Muscle of leg (tissue), 11 donors: ENCODE measurements around the gene KLF6. TPM values are rescaled to one million over a fixed set of nuclear protein-coding genes. Genes with fewer than 3 reads are reported as not detected.

ENCODE experiments used
- DNase-seq: peaks from one replicate; pipeline ENCODE4 v3.0.0; 2013
- H3K27ac ChIP-seq: one replicate; pipeline ENCODE4 v1.5.1; 2013; ENCODE audit warnings: mild to moderate bottlenecking, low read length, control low read depth
- H3K27me3 ChIP-seq: one replicate; pipeline ENCODE4 v1.6.1; 2013; ENCODE audit warnings: low read length; ENCODE audit not compliant: control insufficient read depth, insufficient read depth
- H3K36me3 ChIP-seq: one replicate; pipeline ENCODE4 v1.6.1; 2013; ENCODE audit warnings: low read length; ENCODE audit not compliant: control insufficient read depth, insufficient read depth
- H3K4me1 ChIP-seq: one replicate; pipeline ENCODE4 v1.6.1; 2013; ENCODE audit warnings: low read length; ENCODE audit not compliant: control insufficient read depth, insufficient read depth
- H3K4me3 ChIP-seq: one replicate; pipeline ENCODE4 v1.5.1; 2013; ENCODE audit warnings: low read length, control low read depth
- H3K9me3 ChIP-seq: replicated peaks from 2 replicates; pipeline ENCODE4 v1.6.1; 2013; ENCODE audit warnings: low read depth, low read length; ENCODE audit not compliant: control insufficient read depth
- WGBS: methylation state at CpG from one replicate; pipeline ENCODE4 v1.1.5; 2013; ENCODE audit warnings: missing lambda C conversion rate; ENCODE audit not compliant: insufficient coverage; 5-methylcytosine and 5-hydroxymethylcytosine counted together
- polyA plus RNA-seq, 8 donors: library from polyadenylated mRNA; unstranded; fragments of 120-200 nt; gene quantifications; one replicate each; pipeline versions ENCODE4 v1.2.1 to v1.2.3, GENCODE V29; 2013; ENCODE audit warnings: inconsistent platforms in 1 of 8, low replicate concordance in 1 of 8; ENCODE audit not compliant: insufficient read length in 8 of 8, insufficient read depth in 1 of 8
- total RNA-seq: library from RNA; stranded (reverse); fragments of 120-200 nt; gene quantifications from one replicate; pipeline ENCODE4 v1.2.4, GENCODE V29; 2013

Gene KLF6
- total and polyA plus RNA-seq, 9 donors, result 40.7 to 139 (median 85.4) TPM

- no peak overlapping the region for H3K4me3 ChIP-seq
- H3K27me3 ChIP-seq, result no peaks in the 10 kb centered on the region
- no peaks in the 10 kb centered on the region for H3K36me3 ChIP-seq
- 44% methylated on average over 8 of the region's 17 CpGs for WGBS
- no peaks in the 10 kb centered on the region for H3K9me3 ChIP-seq
- no peak overlapping the region for H3K27ac ChIP-seq
- H3K4me1 ChIP-seq, result peaks cover 7% of the 10 kb centered on the region
- DNase-seq, result no peak
Observed at GRCh38 chr10:3766046-3766756, 18.8 kb downstream of the KLF6 start.

- no peak overlapping the region for H3K27ac ChIP-seq
- WGBS, result 89% methylated on average over 5 of the region's 6 CpGs
- no peak overlapping the region for H3K4me3 ChIP-seq
- H3K4me1 ChIP-seq, result peaks cover 7% of the 10 kb centered on the region
- no peaks in the 10 kb centered on the region for H3K27me3 ChIP-seq
- no peak for DNase-seq
- no peaks in the 10 kb centered on the region for H3K36me3 ChIP-seq
- H3K9me3 ChIP-seq, result no peaks in the 10 kb centered on the region
Observed at GRCh38 chr10:3765146-3765545, 19.9 kb downstream of the KLF6 start.

- no peak for DNase-seq
- H3K9me3 ChIP-seq, result no peaks in the 10 kb centered on the region
- no peak overlapping the region for H3K27ac ChIP-seq
- no peaks in the 10 kb centered on the region for H3K27me3 ChIP-seq
- no peak overlapping the region for H3K4me3 ChIP-seq
- WGBS, result 66% methylated on average over 5 of the region's 5 CpGs
- H3K36me3 ChIP-seq, result no peaks in the 10 kb centered on the region
- peaks cover 7% of the 10 kb centered on the region for H3K4me1 ChIP-seq
Observed at GRCh38 chr10:3764626-3765112, 20.3 kb downstream of the KLF6 start.

- WGBS, result 89% methylated on average over 3 of the region's 8 CpGs
- no peak for DNase-seq
- H3K4me3 ChIP-seq, result no peak overlapping the region
- no peaks in the 10 kb centered on the region for H3K27me3 ChIP-seq
- H3K9me3 ChIP-seq, result no peaks in the 10 kb centered on the region
- H3K4me1 ChIP-seq, result peaks cover 7% of the 10 kb centered on the region
- H3K36me3 ChIP-seq, result no peaks in the 10 kb centered on the region
- no peak overlapping the region for H3K27ac ChIP-seq
Observed at GRCh38 chr10:3763852-3764625, 21.0 kb downstream of the KLF6 start.

- peaks cover 7% of the 10 kb centered on the region for H3K4me1 ChIP-seq
- WGBS, result 70% methylated on average over 10 of the region's 20 CpGs
Observed at GRCh38 chr10:3763035-3763456, 22.0 kb downstream of the KLF6 start.

GRCh38 chr10:3762309-3762708 lies 22.7 kb downstream of the KLF6 start:
- no peak overlapping the region for H3K27ac ChIP-seq
- no CpG with 5 or more reads among the region's 1 CpG for WGBS
- DNase-seq, result no peak
- H3K36me3 ChIP-seq, result no peaks in the 10 kb centered on the region
- H3K9me3 ChIP-seq, result no peaks in the 10 kb centered on the region
- H3K27me3 ChIP-seq, result no peaks in the 10 kb centered on the region
- H3K4me3 ChIP-seq, result no peak overlapping the region
- H3K4me1 ChIP-seq, result peaks cover 7% of the 10 kb centered on the region

More at GRCh38 chr10:3763035-3763456, 22.0 kb downstream of the KLF6 start:
- Histone ChIP-seq H3K27me3 (no peaks in the 10 kb centered on the region), H3K4me3 (no peak overlapping the region), H3K36me3 (no peaks in the 10 kb centered on the region), H3K9me3 (no peaks in the 10 kb centered on the region), H3K27ac (no peak overlapping the region)
- DNase-seq, result no peak

- Histone ChIP-seq H3K27ac (no peak overlapping the region), H3K9me3 (no peaks in the 10 kb centered on the region), H3K36me3 (no peaks in the 10 kb centered on the region), H3K27me3 (no peaks in the 10 kb centered on the region), H3K4me3 (no peak overlapping the region), H3K4me1 (peaks cover 7% of the 10 kb centered on the region)
- DNase-seq, result no peak
- 100% methylated on average over 1 of the region's 5 CpGs for WGBS
Observed at GRCh38 chr10:3761904-3762303, 23.1 kb downstream of the KLF6 start.

- H3K36me3 ChIP-seq, result no peaks in the 10 kb centered on the region
- no peak overlapping the region for H3K27ac ChIP-seq
- no peaks in the 10 kb centered on the region for H3K9me3 ChIP-seq
- H3K27me3 ChIP-seq, result no peaks in the 10 kb centered on the region
- no peak for DNase-seq
- H3K4me1 ChIP-seq, result peaks cover 8% of the 10 kb centered on the region
- 87% methylated on average over 3 of the region's 8 CpGs for WGBS
- H3K4me3 ChIP-seq, result no peak overlapping the region
Observed at GRCh38 chr10:3761021-3761686, 23.9 kb downstream of the KLF6 start.

GRCh38 chr10:3760083-3760482 lies 24.9 kb downstream of the KLF6 start:
- WGBS, result 92% methylated on average over 13 of the region's 14 CpGs
- peaks cover 15% of the 10 kb centered on the region for H3K4me1 ChIP-seq
- no peaks in the 10 kb centered on the region for H3K27me3 ChIP-seq
- H3K27ac ChIP-seq, result no peak overlapping the region
- H3K4me3 ChIP-seq, result no peak overlapping the region
- DNase-seq, result no peak
- H3K9me3 ChIP-seq, result no peaks in the 10 kb centered on the region
- no peaks in the 10 kb centered on the region for H3K36me3 ChIP-seq

GRCh38 chr10:3759397-3759796 lies 25.6 kb downstream of the KLF6 start:
- H3K36me3 ChIP-seq, result no peaks in the 10 kb centered on the region
- no peak overlapping the region for H3K4me3 ChIP-seq
- H3K27me3 ChIP-seq, result no peaks in the 10 kb centered on the region
- no peak for DNase-seq
- WGBS, result 91% methylated on average over 2 of the region's 2 CpGs
- no peaks in the 10 kb centered on the region for H3K9me3 ChIP-seq
- H3K4me1 ChIP-seq, result peaks cover 10% of the 10 kb centered on the region
- no peak overlapping the region for H3K27ac ChIP-seq
